C4-2B (cell line): ENCODE results near the gene MAST4.

ENCODE experiments used
- H3K27ac ChIP-seq: fragments of 450-650 bp; 2 replicates; pipeline ENCODE4 v1.5.1; 2017
- CTCF ChIP-seq: fragments of 450-650 bp; conservative IDR thresholded peaks from 2 replicates; pipeline ENCODE4 v1.5.1; 2017; ENCODE audit warnings: mild to moderate bottlenecking
- ZFX ChIP-seq: fragments of 450-650 bp; IDR thresholded peaks from 2 replicates; pipeline ENCODE4 v1.6.1; 2017

MAST4 gene

GRCh38 chr5:67211926-67212325 is 615.7 kb downstream of the MAST4 start:
- no peak for TF ChIP-seq CTCF
- no peak for TF ChIP-seq ZFX
- no peak overlapping the region for H3K27ac ChIP-seq

GRCh38 chr5:67214036-67214435 is 617.8 kb downstream of the MAST4 start:
- H3K27ac ChIP-seq = peak overlapping the region; percentile 75; the same call in 1 of the 2 replicates
- no peak for TF ChIP-seq ZFX
- TF ChIP-seq CTCF = no peak

GRCh38 chr5:67214707-67215447 is 618.7 kb downstream of the MAST4 start:
- TF ChIP-seq CTCF (peak; percentile 17), ZFX (no peak)
- peak overlapping the region; percentile 75 for H3K27ac ChIP-seq

GRCh38 chr5:67215519-67216471 is 619.6 kb downstream of the MAST4 start:
- no peak for TF ChIP-seq ZFX
- TF ChIP-seq CTCF = no peak
- H3K27ac ChIP-seq = peak overlapping the region; percentile 75

GRCh38 chr5:67216564-67216963 is 620.4 kb downstream of the MAST4 start:
- no peak for TF ChIP-seq CTCF
- no peak for TF ChIP-seq ZFX
- H3K27ac ChIP-seq = peak overlapping the region; percentile 75; the same call in 1 of the 2 replicates
